ENCODE measurements around the gene SAMD15.

Gene SAMD15

GRCh38 chr14:77355811-77356210, 21.4 kb upstream of the SAMD15 start:
- no peak overlapping the region for H3K27ac ChIP-seq (replicated peaks)
- DNase-seq (ENCODE audit: low read depth in 1 of 2, low spot score in 1 of 2): no peak
- TF ChIP-seq POLR2AphosphoS5 (IDR thresholded peaks at IDR 0.05; ENCODE audit: low read depth) (no peak), SPI1 (IDR thresholded peaks at IDR 0.05; ENCODE audit: borderline replicate concordance, low read depth) (no peak), GABPA (IDR thresholded peaks at IDR 0.05; ENCODE audit: low read depth) (no peak)
- TF ChIP-seq, protein P1, sequence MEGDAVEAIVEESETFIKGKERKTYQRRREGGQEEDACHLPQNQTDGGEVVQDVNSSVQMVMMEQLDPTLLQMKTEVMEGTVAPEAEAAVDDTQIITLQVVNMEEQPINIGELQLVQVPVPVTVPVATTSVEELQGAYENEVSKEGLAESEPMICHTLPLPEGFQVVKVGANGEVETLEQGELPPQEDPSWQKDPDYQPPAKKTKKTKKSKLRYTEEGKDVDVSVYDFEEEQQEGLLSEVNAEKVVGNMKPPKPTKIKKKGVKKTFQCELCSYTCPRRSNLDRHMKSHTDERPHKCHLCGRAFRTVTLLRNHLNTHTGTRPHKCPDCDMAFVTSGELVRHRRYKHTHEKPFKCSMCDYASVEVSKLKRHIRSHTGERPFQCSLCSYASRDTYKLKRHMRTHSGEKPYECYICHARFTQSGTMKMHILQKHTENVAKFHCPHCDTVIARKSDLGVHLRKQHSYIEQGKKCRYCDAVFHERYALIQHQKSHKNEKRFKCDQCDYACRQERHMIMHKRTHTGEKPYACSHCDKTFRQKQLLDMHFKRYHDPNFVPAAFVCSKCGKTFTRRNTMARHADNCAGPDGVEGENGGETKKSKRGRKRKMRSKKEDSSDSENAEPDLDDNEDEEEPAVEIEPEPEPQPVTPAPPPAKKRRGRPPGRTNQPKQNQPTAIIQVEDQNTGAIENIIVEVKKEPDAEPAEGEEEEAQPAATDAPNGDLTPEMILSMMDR (IDR thresholded peaks at IDR 0.05; ENCODE audit: insufficient read depth, low read length): no peak
- no peak overlapping the region for H3K4me3 ChIP-seq (replicated peaks; ENCODE audit: insufficient read depth, low read length)
- H3K27me3 ChIP-seq (ENCODE audit: insufficient read depth, poor library complexity, severe bottlenecking): no peaks in the 10 kb centered on the region

- H3K27ac ChIP-seq (replicated peaks): no peak overlapping the region
- H3K4me3 ChIP-seq (replicated peaks; ENCODE audit: insufficient read depth, low read length): no peak overlapping the region
- no peak for DNase-seq (ENCODE audit: low read depth in 1 of 2, low spot score in 1 of 2)
- no peaks in the 10 kb centered on the region for H3K27me3 ChIP-seq (ENCODE audit: insufficient read depth, poor library complexity, severe bottlenecking)
- no peak for TF ChIP-seq POLR2AphosphoS5 (IDR thresholded peaks at IDR 0.05; ENCODE audit: low read depth)
- no peak for TF ChIP-seq SPI1 (IDR thresholded peaks at IDR 0.05; ENCODE audit: borderline replicate concordance, low read depth)
- TF ChIP-seq REST (IDR thresholded peaks at IDR 0.05; ENCODE audit: insufficient replicate concordance, low read depth): no peak
- TF ChIP-seq, protein P1 (IDR thresholded peaks at IDR 0.05; ENCODE audit: insufficient read depth, low read length): no peak
- TF ChIP-seq GABPA (IDR thresholded peaks at IDR 0.05; ENCODE audit: low read depth): no peak
Measured at GRCh38 chr14:77356899-77357298, 20.3 kb upstream of the SAMD15 start.

- Histone ChIP-seq H3K4me3 (replicated peaks; ENCODE audit: insufficient read depth, low read length) (no peak overlapping the region), H3K27ac (replicated peaks) (no peak overlapping the region), H3K27me3 (ENCODE audit: insufficient read depth, poor library complexity, severe bottlenecking) (no peaks in the 10 kb centered on the region)
- no peak for DNase-seq (ENCODE audit: low read depth in 1 of 2, low spot score in 1 of 2)
- TF ChIP-seq, protein P1 (IDR thresholded peaks at IDR 0.05; ENCODE audit: insufficient read depth, low read length): no peak
- TF ChIP-seq GABPA (IDR thresholded peaks at IDR 0.05; ENCODE audit: low read depth): no peak
- no peak for TF ChIP-seq POLR2AphosphoS5 (IDR thresholded peaks at IDR 0.05; ENCODE audit: low read depth)
- no peak for TF ChIP-seq REST (IDR thresholded peaks at IDR 0.05; ENCODE audit: insufficient replicate concordance, low read depth)
- TF ChIP-seq SPI1 (IDR thresholded peaks at IDR 0.05; ENCODE audit: borderline replicate concordance, low read depth): no peak
Measured at GRCh38 chr14:77359626-77360025, 17.6 kb upstream of the SAMD15 start.

GRCh38 chr14:77364146-77364545, 13.0 kb upstream of the SAMD15 start:
- peak in 1 of 2 experiments; percentile 15 for DNase-seq (ENCODE audit: low read depth in 1 of 2, low spot score in 1 of 2)
- Histone ChIP-seq H3K4me3 (replicated peaks; ENCODE audit: insufficient read depth, low read length) (no peak overlapping the region), H3K27me3 (ENCODE audit: insufficient read depth, poor library complexity, severe bottlenecking) (no peaks in the 10 kb centered on the region), H3K27ac (replicated peaks) (no peak overlapping the region)
- TF ChIP-seq, protein P1 (IDR thresholded peaks at IDR 0.05; ENCODE audit: insufficient read depth, low read length): no peak
- TF ChIP-seq REST (IDR thresholded peaks at IDR 0.05; ENCODE audit: insufficient replicate concordance, low read depth) (no peak), POLR2AphosphoS5 (IDR thresholded peaks at IDR 0.05; ENCODE audit: low read depth) (no peak), SPI1 (IDR thresholded peaks at IDR 0.05; ENCODE audit: borderline replicate concordance, low read depth) (no peak), GABPA (IDR thresholded peaks at IDR 0.05; ENCODE audit: low read depth) (no peak)
